Measurements from ENCODE around the gene CIB2.

The CIB2 gene

DNA sequence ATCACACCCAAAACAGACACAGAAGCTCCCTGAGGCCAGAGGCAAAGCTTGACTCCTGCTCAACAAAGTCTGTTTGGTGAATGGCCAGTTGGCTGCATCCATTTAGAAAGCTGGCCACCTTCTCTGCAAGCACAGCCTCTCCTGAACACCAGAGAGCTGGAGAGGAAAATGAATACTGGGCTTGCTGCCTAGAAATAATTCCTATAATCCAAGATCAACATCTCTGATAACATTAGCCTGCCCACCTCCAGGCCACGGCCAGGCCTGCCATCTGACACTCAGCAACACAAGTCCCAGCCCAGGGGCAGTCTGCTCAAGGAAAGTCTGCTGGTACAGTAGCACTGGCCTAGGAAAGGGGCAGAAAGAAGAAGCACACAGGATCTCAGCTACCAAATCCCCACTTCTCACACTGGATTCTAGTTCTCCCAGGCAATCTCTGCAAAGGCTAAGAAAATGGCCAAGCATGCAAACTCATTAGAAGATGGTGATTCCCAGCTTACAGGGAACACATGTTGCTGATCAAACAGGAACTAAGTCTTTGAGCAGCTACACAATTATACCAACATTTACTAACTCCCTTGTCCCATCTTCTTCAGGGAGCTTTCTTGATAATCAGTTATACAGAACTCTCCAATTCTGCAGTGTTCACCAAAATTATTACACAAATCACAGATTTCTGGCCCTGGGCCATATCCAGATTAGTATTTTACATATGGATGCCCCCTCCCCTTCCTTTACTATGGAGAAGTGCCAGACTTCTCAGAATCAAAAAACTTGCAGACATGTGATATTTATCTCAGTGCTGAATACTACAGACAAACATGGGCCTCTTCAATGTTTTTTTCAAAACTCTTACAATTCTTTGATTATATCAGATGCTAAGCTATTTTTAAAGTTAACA is 63.7 kb downstream of the CIB2 start:
- peak; percentile 70 for DNase-seq (ENCODE audit: low spot score)

DNA sequence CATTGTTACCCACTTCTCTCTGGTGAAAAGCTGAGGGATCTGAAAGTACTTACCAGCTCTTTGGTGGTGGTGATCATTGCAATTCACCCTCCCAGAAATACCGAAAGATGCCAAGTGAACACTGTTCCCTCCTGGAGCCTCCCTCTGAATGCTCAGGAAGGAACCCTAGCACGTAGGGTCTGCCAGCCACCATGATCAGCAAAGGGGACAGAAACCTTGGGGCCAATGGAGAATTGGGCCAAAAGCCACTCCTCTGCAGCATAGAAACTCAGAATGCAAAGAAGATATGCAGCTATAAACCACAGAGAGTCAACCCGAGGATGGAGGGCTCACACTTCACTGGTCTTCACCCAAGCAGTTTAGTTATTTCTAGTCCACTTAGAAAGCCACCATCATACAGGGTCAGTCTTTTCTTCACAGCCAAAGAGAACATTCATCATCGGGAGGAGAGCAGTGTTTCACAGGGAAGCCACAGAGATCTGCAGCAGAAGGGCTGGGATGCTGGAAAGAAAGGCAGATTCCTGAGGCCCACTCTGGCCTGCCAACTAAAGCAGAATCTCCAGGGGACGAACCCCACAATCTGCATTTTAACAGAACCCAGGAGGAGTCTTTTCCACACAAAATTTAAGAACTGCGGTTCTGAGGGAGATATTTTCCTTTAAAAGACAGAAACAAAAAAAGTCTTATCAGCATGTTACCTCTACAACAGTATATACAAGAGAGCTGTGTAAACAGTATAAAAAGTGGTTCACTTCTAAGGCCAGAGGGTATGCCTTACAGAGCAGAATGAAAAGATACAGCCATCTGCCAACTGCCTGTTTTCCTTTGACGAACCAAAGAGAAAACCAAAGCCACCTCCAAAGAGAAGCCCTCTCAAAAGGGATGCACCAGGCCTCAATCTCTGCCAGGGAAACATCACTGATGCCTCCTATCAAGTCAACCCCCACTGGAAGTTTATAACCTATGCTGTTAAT is 65.0 kb downstream of the CIB2 start:
- DNase-seq (ENCODE audit: low spot score): no peak

DNA sequence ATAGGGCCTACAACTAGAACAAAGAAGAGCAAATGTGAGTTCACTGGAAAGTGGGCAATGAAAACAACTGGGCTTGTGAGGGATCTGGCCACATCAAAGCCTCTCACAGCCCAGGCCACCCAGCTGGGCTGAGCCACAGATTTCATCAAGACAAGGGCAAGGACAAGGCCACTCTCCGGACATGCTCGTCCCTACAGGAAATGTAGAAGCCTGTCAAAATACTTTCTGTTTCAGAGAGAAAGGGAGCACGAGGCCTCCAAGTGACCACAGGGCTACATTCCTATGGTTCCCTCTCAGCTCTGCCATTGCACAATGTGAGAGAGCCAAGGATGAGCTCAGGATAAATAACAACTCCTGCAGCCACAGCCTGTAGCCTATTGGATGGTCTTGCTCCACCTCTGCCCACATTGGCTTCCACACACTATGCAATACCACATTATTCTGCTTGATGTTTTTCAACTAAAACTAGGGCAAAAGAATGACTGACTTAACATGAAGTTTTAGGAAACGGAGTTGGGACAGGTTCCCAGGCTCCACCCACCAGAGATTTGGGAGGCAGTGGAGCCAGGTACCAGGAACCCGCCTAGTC is 65.9 kb downstream of the CIB2 start:
- no peak for DNase-seq (ENCODE audit: low spot score)

DNA sequence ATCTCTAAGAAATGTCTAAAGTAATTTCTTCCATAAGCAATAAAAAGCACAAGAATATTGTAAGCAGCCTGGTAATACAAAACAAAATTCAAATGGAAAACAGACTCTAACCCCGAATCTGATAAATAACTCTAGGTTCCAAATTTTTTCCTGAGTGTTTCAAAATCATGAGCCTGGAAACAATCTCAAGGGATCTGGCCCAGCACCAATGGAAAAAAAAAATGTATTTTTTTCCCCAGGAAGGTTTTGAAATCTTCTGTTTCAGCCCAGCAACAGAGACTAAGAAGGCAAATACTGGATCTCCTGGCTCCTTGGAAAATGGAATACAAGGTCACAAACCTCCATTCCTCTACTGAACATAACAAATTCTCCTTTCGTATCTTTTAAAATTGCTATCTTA is 66.7 kb downstream of the CIB2 start:
- DNase-seq (ENCODE audit: low spot score): no peak

DNA sequence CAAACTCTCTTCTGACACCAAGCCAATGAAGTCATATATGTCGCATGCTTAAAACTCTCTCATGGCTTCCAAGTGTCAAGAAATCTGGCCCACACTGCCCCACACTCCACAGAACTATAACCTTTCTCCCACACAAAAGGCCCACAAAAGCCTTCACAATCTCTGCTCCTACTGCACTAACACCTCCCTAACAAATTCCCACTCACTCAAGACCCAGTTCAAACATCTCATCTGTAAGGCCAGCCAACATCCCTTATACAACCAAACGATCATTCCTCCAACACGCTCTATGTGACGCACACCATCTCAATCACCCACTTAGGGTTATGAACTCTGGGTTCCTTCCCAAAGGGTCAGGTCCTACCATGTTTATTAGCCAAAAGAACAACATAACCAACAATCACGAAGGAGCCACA is 67.3 kb downstream of the CIB2 start:
- DNase-seq (ENCODE audit: low spot score): no peak

DNA sequence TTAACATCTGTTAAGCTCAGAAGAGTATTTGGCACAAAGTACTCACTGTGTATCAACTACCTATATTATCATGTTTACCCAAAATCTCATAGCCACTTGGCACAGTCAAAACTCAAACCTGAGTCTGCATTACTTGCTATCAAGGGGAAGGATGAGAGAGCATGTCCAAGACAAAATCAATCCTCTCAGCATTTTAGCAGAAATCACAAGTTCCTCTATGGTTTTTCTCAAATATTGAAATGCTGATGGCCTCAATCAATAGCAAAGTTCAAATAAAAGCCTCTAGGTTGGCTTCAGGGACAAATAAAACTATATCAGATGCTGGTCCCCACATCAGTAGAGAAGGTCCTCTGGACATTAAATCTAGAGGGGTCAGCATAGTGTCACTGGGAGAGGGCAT is 68.0 kb downstream of the CIB2 start:
- no peak for DNase-seq (ENCODE audit: low spot score)

DNA sequence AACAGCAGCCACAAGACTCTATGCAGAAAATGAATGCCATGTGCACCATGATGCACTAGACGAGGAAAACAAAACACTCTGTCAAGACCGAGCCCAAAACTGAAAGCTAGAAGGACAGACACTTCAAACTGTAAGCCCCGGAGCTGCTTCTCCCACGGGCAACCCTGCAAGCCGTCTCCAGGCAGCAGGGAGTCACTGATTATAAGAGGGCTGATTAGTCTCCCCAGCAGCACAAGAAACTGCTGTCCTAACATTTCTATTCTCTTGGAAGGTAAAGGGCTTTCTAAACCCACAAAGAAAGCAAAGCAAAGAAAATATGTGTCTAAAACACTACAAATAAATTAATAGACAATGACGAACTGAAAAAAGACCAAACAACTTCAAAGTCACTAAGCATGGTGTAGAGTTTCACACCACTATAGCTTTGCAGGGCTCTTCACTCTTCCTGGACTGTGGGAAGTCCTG is 69.2 kb downstream of the CIB2 start:
- no peak for DNase-seq (ENCODE audit: low spot score)

DNA sequence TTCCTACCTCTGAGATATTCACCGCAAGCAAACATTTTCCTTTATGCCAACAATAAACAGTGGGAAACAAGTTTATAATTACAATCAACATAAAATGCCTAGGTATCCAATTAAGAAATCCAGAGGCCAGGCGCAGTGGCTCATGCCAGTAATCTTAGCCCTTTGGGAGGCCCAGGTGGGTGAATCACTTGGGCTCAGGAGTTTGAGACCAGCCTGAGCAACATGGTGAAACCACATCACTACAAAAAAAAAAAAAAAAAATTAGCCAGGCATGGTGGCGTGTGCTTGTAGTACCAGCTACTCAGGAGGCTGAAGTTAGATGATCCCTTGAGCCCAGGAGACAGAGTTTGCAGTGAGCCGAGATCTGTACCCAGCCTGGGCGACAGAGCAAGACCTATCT is 71.0 kb downstream of the CIB2 start:
- no peak for DNase-seq (ENCODE audit: low spot score)

DNA sequence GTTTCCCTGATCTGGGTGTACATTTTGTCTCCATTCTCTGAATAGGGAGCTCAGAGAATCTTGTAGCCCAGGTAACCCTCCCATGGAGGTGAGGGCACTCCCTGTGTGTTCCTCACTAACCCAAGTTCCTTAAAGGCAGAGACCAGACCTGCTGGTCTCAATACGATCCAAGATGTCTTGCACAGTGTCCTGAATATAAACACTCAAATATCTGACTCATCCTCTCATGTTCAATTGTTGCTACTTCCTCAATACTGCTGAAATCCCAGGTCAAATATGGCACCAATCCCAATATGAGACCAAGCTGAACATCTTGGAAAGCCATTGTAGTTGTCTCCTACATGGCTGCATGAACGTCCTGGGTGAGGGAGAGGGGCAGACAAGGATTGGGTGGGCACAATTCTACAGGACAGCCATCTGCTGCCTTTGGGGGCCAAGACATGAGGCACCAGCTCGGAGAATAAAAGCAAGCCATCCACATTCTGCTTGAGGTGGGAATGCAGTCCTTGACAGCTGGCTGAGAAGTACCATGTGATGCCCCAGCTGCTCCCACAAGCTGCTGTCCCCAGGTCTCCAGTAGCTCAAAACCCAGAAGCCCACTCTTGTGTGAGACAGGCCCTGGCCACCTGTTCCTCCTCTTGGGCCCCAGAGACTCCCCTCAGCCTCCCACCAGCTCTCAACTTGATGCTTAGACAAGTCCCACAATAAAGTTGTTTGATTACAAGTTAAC is 72.0 kb downstream of the CIB2 start:
- DNase-seq (ENCODE audit: low spot score): no peak

DNA sequence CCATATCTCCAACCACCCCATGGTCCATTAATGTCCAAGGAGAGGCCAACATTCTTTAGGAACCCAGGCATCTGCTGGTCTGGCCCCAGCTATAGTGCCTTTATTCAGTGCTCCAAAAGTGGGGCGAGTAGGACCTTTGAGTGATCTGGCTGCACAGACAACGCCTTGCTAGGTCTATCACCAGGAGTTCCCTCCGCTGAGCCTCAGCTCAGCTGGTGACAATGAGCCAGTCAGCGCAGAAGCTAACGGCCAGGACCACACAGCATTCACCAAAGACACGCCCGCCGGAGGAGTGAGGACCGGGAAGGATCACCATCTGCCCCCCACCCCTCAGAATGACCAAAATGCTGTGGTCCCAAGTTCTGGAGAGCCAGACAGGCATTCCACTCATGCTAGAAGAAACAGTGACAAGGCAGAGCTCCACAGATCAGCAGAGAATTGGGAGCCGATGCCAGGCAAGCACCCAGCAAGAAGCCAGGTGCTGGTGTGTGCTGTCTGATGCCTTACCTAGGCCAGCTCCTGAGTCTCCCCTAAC is 72.8 kb downstream of the CIB2 start:
- no peak for DNase-seq (ENCODE audit: low spot score)

DNA sequence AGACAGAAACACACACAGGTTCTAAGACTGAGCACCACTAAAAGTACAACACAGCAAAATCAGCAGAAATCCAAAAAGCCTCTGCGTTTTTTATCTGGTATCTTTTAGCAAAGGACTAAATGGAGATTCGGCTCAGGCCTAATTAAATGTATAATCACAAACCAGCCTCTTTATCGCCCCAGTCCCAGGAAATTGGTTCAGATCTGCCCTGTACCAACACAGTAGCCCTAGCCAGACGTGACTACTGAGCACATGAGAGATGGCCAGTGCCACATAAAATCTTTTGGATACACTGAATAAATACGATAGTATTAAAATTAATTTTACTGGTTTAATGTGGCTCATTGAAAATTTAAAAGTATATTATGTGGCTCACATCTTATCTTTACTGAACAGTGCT is 73.4 kb downstream of the CIB2 start:
- DNase-seq (ENCODE audit: low spot score): no peak

DNA sequence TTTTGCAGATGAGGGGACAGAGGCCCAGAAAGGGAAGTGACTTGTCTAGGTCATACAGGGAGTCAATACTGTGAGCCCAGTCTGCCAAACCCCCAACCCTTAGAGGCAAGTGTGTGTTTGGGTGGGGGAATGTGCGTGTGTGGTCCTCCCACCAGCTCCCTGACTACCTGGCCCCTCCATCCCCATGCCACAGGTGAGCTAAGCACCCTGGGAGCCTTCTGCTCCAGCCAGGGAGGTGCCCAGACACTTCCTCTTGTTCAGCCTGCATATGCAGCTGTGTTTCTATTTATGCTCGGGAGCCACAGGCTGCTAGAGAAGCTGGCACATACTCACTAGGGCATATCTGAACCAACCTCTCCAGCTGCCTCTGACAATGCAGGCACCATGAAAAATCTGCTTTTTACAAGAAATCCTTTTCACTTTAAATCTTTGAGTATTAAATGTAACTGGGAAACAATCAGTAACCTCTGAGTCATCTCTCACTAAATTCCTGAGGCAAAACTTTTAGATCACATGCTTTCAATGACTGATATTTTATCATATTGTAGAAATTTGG is 74.5 kb downstream of the CIB2 start:
- DNase-seq (ENCODE audit: low spot score): no peak

DNA sequence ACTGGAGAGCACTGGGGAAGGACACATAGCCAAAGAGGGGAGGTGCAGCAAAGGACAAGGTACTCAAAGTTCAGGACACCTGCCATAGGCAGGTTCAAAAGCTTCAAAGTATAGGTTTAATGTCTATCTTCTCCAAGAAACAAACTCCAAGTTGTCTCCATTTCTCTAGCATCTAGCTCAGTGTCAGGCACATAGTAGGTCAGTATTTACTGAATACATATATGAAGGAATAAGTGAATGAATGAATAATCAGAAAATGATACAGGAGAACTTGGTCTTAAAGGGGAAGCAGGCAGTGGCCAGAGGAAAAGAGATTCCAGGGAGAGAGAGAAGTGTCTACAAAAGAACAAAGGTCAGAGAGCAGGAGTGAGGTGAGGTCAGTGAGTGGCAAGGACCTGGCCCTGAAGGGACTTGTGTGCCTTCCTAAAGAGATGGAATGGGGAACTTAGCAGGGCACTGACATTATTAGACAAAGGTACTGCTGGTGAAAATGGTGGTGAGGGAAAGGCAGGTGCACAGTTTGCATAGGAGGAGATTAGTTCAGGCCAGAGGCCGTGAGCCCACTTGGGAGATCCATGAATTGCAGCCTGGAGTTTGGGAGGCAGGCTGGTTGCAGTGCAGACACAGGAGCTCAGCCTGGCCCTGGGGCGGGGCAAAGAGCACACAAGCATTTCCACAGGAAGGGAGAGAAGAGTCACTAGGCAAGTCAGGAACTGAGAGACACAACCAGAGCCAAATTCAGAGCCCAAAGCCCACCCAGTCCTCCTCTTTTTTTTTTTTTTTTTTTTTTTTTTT is 75.1 kb downstream of the CIB2 start:
- no peak for DNase-seq (ENCODE audit: low spot score)

DNA sequence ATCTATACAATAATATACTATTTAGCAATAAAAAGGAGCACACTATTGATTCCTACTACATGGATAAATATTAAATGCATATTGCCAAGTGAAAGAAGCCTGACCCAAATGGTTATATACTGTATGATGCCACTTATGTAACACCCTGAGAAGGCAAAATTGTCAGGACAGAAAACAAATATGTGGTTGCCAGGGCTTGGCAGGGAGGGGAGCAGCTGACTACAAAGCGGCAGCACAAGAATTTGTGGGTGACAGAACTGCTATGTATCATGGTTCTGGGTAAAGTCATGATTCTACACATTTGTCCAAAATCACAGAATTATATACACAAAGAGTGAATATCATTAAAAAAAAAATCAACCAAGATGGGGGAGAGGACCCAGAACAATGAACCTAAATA is 76.3 kb downstream of the CIB2 start:
- DNase-seq (ENCODE audit: low spot score): no peak

Small RNAs within 50 kb of the gene (small RNA-seq; reads per million reads assigned to genes)
- gene RF00092: 0 reads per million in 2 experiments
